OCI-LY1 (cell line): ENCODE measurements around the gene SOX30.

Experiments
- H2AFZ ChIP-seq: fragments of 200-600 bp; sonication (generic), shearing (Covaris generic); 2 replicates; pipeline ENCODE4 v1.6.0; 2014; ENCODE audit warnings: antibody characterized with exemption, mild to moderate bottlenecking, low read length
- H3F3A ChIP-seq: fragments of 200-600 bp; sonication (generic), shearing (Covaris generic); 2 replicates; pipeline ENCODE4 v1.6.0; 2014; ENCODE audit warnings: mild to moderate bottlenecking, antibody characterized with exemption, low read length, moderate library complexity; ENCODE audit not compliant: insufficient read depth
- H3K27ac ChIP-seq: fragments of 200-600 bp; sonication (generic); 2 replicates; pipeline ENCODE4 v1.5.1; 2014; ENCODE audit warnings: low read length, mixed run types, mild to moderate bottlenecking, low read depth; ENCODE audit not compliant: poor library complexity, severe bottlenecking
- H3K27me3 ChIP-seq: fragments of 200-600 bp; sonication (generic); 2 replicates; pipeline ENCODE4 v1.6.0; 2014; ENCODE audit warnings: antibody characterized with exemption, mild to moderate bottlenecking, low read length, moderate library complexity; ENCODE audit not compliant: insufficient read depth
- H3K36me3 ChIP-seq: fragments of 200-600 bp; sonication (generic); 2 replicates; pipeline ENCODE4 v1.6.1; 2014; ENCODE audit warnings: mild to moderate bottlenecking, antibody characterized with exemption, low read length, moderate library complexity, mixed read lengths; ENCODE audit not compliant: insufficient read depth
- H3K4me1 ChIP-seq: fragments of 200-600 bp; sonication (generic); 2 replicates; pipeline ENCODE4 v1.5.1; 2014; ENCODE audit warnings: mild to moderate bottlenecking, low read length, moderate library complexity; ENCODE audit not compliant: insufficient read depth, severe bottlenecking
- H3K4me2 ChIP-seq: fragments of 200-600 bp; sonication (generic), shearing (Covaris generic); 2 replicates; pipeline ENCODE4 v1.6.1; 2014; ENCODE audit warnings: low read length
- H3K4me3 ChIP-seq: fragments of 200-600 bp; sonication (generic); 2 replicates; pipeline ENCODE4 v1.5.1; 2014; ENCODE audit warnings: low read length, low read depth, mild to moderate bottlenecking, mixed read lengths; ENCODE audit not compliant: poor library complexity, severe bottlenecking
- H3K79me2 ChIP-seq: fragments of 200-600 bp; shearing (Covaris generic); 2 replicates; pipeline ENCODE4 v1.6.1; 2016; ENCODE audit warnings: mixed run types, low read length, mixed read lengths; ENCODE audit not compliant: insufficient read depth
- H3K9ac ChIP-seq: fragments of 200-600 bp; sonication (generic), shearing (Covaris generic); 2 replicates; pipeline ENCODE4 v1.6.1; 2014; ENCODE audit warnings: mild to moderate bottlenecking, low read length, mixed read lengths
- H3K9me2 ChIP-seq: fragments of 200-600 bp; sonication (generic), shearing (Covaris generic); 2 replicates; pipeline ENCODE4 v1.6.1; 2014; ENCODE audit warnings: low read depth, mild to moderate bottlenecking, low read length, mixed read lengths
- H3K9me3 ChIP-seq: fragments of 200-600 bp; shearing (Covaris generic); 2 replicates; pipeline ENCODE4 v1.6.1; 2014; ENCODE audit warnings: low read length, mixed read lengths
- H4K20me1 ChIP-seq: fragments of 200-600 bp; sonication (generic), shearing (Covaris generic); 2 replicates; pipeline ENCODE4 v1.6.0; 2016; ENCODE audit warnings: mild to moderate bottlenecking, low read length; ENCODE audit not compliant: insufficient read depth
- EZH2 ChIP-seq: fragments of 200-600 bp; sonication (generic), shearing (Covaris generic); IDR thresholded peaks from 2 replicates; pipeline ENCODE4 v1.8.0; 2017; ENCODE audit warnings: borderline replicate concordance, mixed run types, mild to moderate bottlenecking, antibody characterized with exemption, low read length, moderate library complexity, mixed read lengths
- TF ChIP-seq, protein P1 (sequence below): fragments of 200-600 bp; sonication (generic), shearing (Covaris generic); IDR thresholded peaks from 2 replicates; pipeline ENCODE4 v1.5.1; 2017; ENCODE audit warnings: mild to moderate bottlenecking, antibody characterized with exemption, low read length, moderate library complexity, mixed read lengths

Gene SOX30

GRCh38 chr5:157668356-157668755 is 16.1 kb upstream of the SOX30 start:
- H3K27ac ChIP-seq, result no peak overlapping the region
- no peaks in the 10 kb centered on the region for H3K9me3 ChIP-seq
- H3K9ac ChIP-seq, result no peak overlapping the region
- no peaks in the 10 kb centered on the region for H3K9me2 ChIP-seq
- H3K79me2 ChIP-seq, result no peaks in the 10 kb centered on the region
- H3K27me3 ChIP-seq, result peaks cover 5% of the 10 kb centered on the region
- H3K4me1 ChIP-seq, result peaks cover 14% of the 10 kb centered on the region
- no peak overlapping the region for H3K4me2 ChIP-seq
- H3K4me3 ChIP-seq, result no peak overlapping the region
- no peaks in the 10 kb centered on the region for H3F3A ChIP-seq
- no peaks in the 10 kb centered on the region for H3K36me3 ChIP-seq
- no peak overlapping the region for H2AFZ ChIP-seq
- TF ChIP-seq, protein P1, sequence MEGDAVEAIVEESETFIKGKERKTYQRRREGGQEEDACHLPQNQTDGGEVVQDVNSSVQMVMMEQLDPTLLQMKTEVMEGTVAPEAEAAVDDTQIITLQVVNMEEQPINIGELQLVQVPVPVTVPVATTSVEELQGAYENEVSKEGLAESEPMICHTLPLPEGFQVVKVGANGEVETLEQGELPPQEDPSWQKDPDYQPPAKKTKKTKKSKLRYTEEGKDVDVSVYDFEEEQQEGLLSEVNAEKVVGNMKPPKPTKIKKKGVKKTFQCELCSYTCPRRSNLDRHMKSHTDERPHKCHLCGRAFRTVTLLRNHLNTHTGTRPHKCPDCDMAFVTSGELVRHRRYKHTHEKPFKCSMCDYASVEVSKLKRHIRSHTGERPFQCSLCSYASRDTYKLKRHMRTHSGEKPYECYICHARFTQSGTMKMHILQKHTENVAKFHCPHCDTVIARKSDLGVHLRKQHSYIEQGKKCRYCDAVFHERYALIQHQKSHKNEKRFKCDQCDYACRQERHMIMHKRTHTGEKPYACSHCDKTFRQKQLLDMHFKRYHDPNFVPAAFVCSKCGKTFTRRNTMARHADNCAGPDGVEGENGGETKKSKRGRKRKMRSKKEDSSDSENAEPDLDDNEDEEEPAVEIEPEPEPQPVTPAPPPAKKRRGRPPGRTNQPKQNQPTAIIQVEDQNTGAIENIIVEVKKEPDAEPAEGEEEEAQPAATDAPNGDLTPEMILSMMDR, result no peak
- TF ChIP-seq EZH2, result no peak
- no peaks in the 10 kb centered on the region for H4K20me1 ChIP-seq

GRCh38 chr5:157665467-157666070 is 13.3 kb upstream of the SOX30 start:
- Histone ChIP-seq H3K4me3 (no peak overlapping the region), H3K27ac (no peak overlapping the region), H3K36me3 (no peaks in the 10 kb centered on the region), H4K20me1 (no peaks in the 10 kb centered on the region), H3K4me2 (no peak overlapping the region), H3K27me3 (no peaks in the 10 kb centered on the region; the same call in 1 of the 2 replicates), H3K4me1 (peaks cover 3% of the 10 kb centered on the region), H3F3A (no peaks in the 10 kb centered on the region), H2AFZ (no peak overlapping the region), H3K9me3 (peaks cover under 1% of the 10 kb centered on the region; the same call in 1 of the 2 replicates), H3K9ac (no peak overlapping the region), H3K79me2 (no peaks in the 10 kb centered on the region), H3K9me2 (no peaks in the 10 kb centered on the region)
- TF ChIP-seq, protein P1, result no peak
- TF ChIP-seq EZH2, result no peak

- TF ChIP-seq, protein P1, result no peak
- no peak for TF ChIP-seq EZH2
- Histone ChIP-seq H3K27ac (no peak overlapping the region), H3K36me3 (no peaks in the 10 kb centered on the region), H3K27me3 (no peaks in the 10 kb centered on the region), H3K4me2 (no peak overlapping the region), H4K20me1 (no peaks in the 10 kb centered on the region), H3K9ac (no peak overlapping the region), H3K9me2 (no peaks in the 10 kb centered on the region), H3K4me3 (no peak overlapping the region), H3F3A (no peaks in the 10 kb centered on the region), H3K79me2 (no peaks in the 10 kb centered on the region), H3K4me1 (no peaks in the 10 kb centered on the region), H3K9me3 (peaks cover 19% of the 10 kb centered on the region), H2AFZ (no peak overlapping the region)
Observed at GRCh38 chr5:157659868-157660660, 7.8 kb upstream of the SOX30 start.
